ENCODE data around the gene CSF2. TPM values are rescaled to one million over a fixed set of nuclear protein-coding genes. Genes with fewer than 3 reads are reported as not detected.

The CSF2 gene
- polyA plus RNA-seq (2011; rRNA removed) (not detected in 2 replicates), polyA minus RNA-seq (2011; rRNA and poly(A)+ RNA removed) (not detected in 2 replicates)

- H3K27me3 ChIP-seq (ENCODE audit: control insufficient read depth, insufficient read depth, low read length): no peaks in the 10 kb centered on the region
- H3K27ac ChIP-seq (ENCODE audit: low read depth, low read length): no peak within 1 kb of the TSS
- peaks cover 2% of the 10 kb centered on the region; the same call in 1 of the 2 replicates for H3K9me3 ChIP-seq (ENCODE audit: control insufficient read depth, insufficient read depth, low read length)
- ChIA-PET CTCF (interaction anchor here (5.1 kb wide), 1 partner anchor 10 kb away, joined by 36 read pairs; no protein-coding TSS in a partner anchor), POLR2A (no interaction called here)
- TF ChIP-seq CTCF (IDR thresholded peaks at IDR 0.05; ENCODE audit: low read depth, low read length): no peak
- no peak for DNase-seq (ENCODE audit: low read depth, low spot score)
- no peak within 1 kb of the TSS for H3K4me3 ChIP-seq (ENCODE audit: low read depth, low read length)
Observed at GRCh38 chr5:132073231-132074013, at the start of gene CSF2. Gene CSF2 (plus strand): TSS chr5:132073789. CDS start chr5:132073824, 35 bp downstream.

- CTCF ChIA-PET: no interaction called here
- POLR2A ChIA-PET: no interaction called here
- no peak overlapping the region for H3K4me3 ChIP-seq (ENCODE audit: low read depth, low read length)
- DNase-seq (ENCODE audit: low read depth, low spot score): no peak
- no peak overlapping the region for H3K27ac ChIP-seq (ENCODE audit: low read depth, low read length)
- no peak for TF ChIP-seq CTCF (IDR thresholded peaks at IDR 0.05; ENCODE audit: low read depth, low read length)
- peaks cover 4% of the 10 kb centered on the region for H3K27me3 ChIP-seq (ENCODE audit: control insufficient read depth, insufficient read depth, low read length)
- H3K9me3 ChIP-seq (ENCODE audit: control insufficient read depth, insufficient read depth, low read length): no peaks in the 10 kb centered on the region
Observed at GRCh38 chr5:132024117-132024435, 49.5 kb upstream of the CSF2 start.

- Histone ChIP-seq H3K9me3 (ENCODE audit: control insufficient read depth, insufficient read depth, low read length) (no peaks in the 10 kb centered on the region), H3K27ac (ENCODE audit: low read depth, low read length) (no peak overlapping the region), H3K4me3 (ENCODE audit: low read depth, low read length) (no peak overlapping the region), H3K27me3 (ENCODE audit: control insufficient read depth, insufficient read depth, low read length) (no peaks in the 10 kb centered on the region)
- ChIA-PET CTCF (no interaction called here), POLR2A (no interaction called here)
- DNase-seq (ENCODE audit: low read depth, low spot score): no peak
- TF ChIP-seq CTCF (IDR thresholded peaks at IDR 0.05; ENCODE audit: low read depth, low read length): no peak
Observed at GRCh38 chr5:132024789-132025402, 48.7 kb upstream of the CSF2 start.

GRCh38 chr5:132025403-132025971 lies 48.1 kb upstream of the CSF2 start:
- no peak for DNase-seq (ENCODE audit: low read depth, low spot score)
- Histone ChIP-seq H3K4me3 (ENCODE audit: low read depth, low read length) (no peak overlapping the region), H3K9me3 (ENCODE audit: control insufficient read depth, insufficient read depth, low read length) (no peaks in the 10 kb centered on the region), H3K27ac (ENCODE audit: low read depth, low read length) (no peak overlapping the region), H3K27me3 (ENCODE audit: control insufficient read depth, insufficient read depth, low read length) (no peaks in the 10 kb centered on the region)
- ChIA-PET POLR2A (no interaction called here), CTCF (no interaction called here)
- no peak for TF ChIP-seq CTCF (IDR thresholded peaks at IDR 0.05; ENCODE audit: low read depth, low read length)

GRCh38 chr5:132026516-132027008 lies 47.0 kb upstream of the CSF2 start:
- Histone ChIP-seq H3K27ac (ENCODE audit: low read depth, low read length) (no peak overlapping the region), H3K4me3 (ENCODE audit: low read depth, low read length) (no peak overlapping the region), H3K9me3 (ENCODE audit: control insufficient read depth, insufficient read depth, low read length) (no peaks in the 10 kb centered on the region), H3K27me3 (ENCODE audit: control insufficient read depth, insufficient read depth, low read length) (no peaks in the 10 kb centered on the region)
- CTCF ChIA-PET: no interaction called here
- POLR2A ChIA-PET: no interaction called here
- no peak for TF ChIP-seq CTCF (IDR thresholded peaks at IDR 0.05; ENCODE audit: low read depth, low read length)
- no peak for DNase-seq (ENCODE audit: low read depth, low spot score)
